NT2/D1 (cell line): ENCODE measurements around the gene HEBP1.

Experiments
- SUZ12 ChIP-seq: IDR thresholded peaks from 2 replicates; pipeline ENCODE4 v1.6.1; 2011; ENCODE audit not compliant: insufficient read length, insufficient read depth; ENCODE audit errors: extremely low read depth
- YY1 ChIP-seq: IDR thresholded peaks from 2 replicates; pipeline ENCODE4 v1.6.1; 2011; ENCODE audit not compliant: insufficient read length, insufficient read depth
- ZNF274 ChIP-seq: IDR thresholded peaks from 2 replicates; pipeline ENCODE4 v1.6.1; 2011; ENCODE audit warnings: mild to moderate bottlenecking, low read depth, low read length

DNA sequence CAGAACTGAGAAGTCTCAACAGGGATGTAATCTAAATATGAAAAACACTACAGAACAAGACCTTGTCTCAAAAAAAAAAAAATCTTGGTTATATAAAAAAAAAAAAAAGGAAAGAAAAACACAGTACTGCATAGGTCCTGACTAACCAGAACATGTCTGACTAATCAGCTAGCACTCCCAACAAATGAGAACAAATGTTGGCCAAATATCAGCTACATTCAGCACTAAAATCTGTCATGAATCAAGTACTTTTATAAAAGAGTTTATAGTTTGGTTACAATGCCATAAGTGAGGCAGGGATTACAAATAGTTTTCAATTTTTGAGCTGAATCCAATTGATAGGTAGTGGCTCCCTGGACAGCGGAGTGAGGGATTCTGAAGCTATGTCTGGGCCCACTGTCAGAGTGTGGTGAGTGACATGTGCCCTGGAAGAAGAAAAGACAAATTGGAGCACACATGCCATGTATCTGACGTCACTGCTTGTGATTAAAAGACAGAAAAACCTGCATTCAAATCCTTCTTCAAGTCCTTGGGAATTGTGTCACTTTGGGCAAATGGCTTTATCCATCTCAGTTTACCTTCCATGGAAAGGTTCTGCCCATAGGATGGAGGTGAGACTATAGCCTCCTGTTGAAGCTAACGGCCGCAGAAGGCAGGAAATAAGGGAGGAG, 38.6 kb upstream of the HEBP1 start:
- TF ChIP-seq YY1 (no peak), ZNF274 (no peak), SUZ12 (no peak)
